Non-pigmented ciliary epithelial cell (primary cell): ENCODE measurements around the gene RERE.
A peak's percentile ranks its signal among the peaks of the same experiment; 100 is the strongest.
"Not testable (repeated sequence)": the region's sequence is repeated elsewhere in the genome, so short reads cannot be mapped to it uniquely, and the experiment has no call there.

Experiments used
- DNase-seq: peaks from one replicate; pipeline ENCODE4 v3.0.0-alpha.2; 2010; ENCODE audit warnings: low read depth

Gene RERE

GRCh38 chr1:8752411-8752810 is 65.0 kb downstream of the RERE start:
- DNase-seq = no peak

- no peak for DNase-seq
Measured at GRCh38 chr1:8751984-8752383, 65.5 kb downstream of the RERE start.

GRCh38 chr1:8747879-8748825 is 69.3 kb downstream of the RERE start:
- no peak for DNase-seq

GRCh38 chr1:8746554-8746953 is 70.9 kb downstream of the RERE start:
- DNase-seq = no peak

- DNase-seq = no peak
Measured at GRCh38 chr1:8745749-8746390, 71.6 kb downstream of the RERE start.

GRCh38 chr1:8745346-8745745 is 72.1 kb downstream of the RERE start:
- DNase-seq = no peak

GRCh38 chr1:8742022-8742924 is 75.2 kb downstream of the RERE start:
- DNase-seq = no peak

- peak; percentile 65 for DNase-seq
Measured at GRCh38 chr1:8740034-8740449, 77.4 kb downstream of the RERE start.

GRCh38 chr1:8739377-8739776 is 78.1 kb downstream of the RERE start:
- no peak for DNase-seq

- no peak for DNase-seq
Measured at GRCh38 chr1:8736927-8737326, 80.5 kb downstream of the RERE start.

GRCh38 chr1:8733484-8733883 is 84.0 kb downstream of the RERE start:
- no peak for DNase-seq

- DNase-seq = no peak
Measured at GRCh38 chr1:8731162-8731561, 86.3 kb downstream of the RERE start.

GRCh38 chr1:8728464-8728863 is 89.0 kb downstream of the RERE start:
- no peak for DNase-seq

GRCh38 chr1:8727809-8728213 is 89.6 kb downstream of the RERE start:
- DNase-seq = no peak

GRCh38 chr1:8727316-8727715 is 90.1 kb downstream of the RERE start:
- not testable (repeated sequence) for DNase-seq

- not testable (repeated sequence) for DNase-seq
Measured at GRCh38 chr1:8726801-8727186, 90.6 kb downstream of the RERE start.

- DNase-seq = no peak
Measured at GRCh38 chr1:8723010-8723409, 94.4 kb downstream of the RERE start.

GRCh38 chr1:8722366-8722765 is 95.1 kb downstream of the RERE start:
- no peak for DNase-seq

GRCh38 chr1:8721679-8722324 is 95.6 kb downstream of the RERE start:
- no peak for DNase-seq

- DNase-seq = no peak
Measured at GRCh38 chr1:8720347-8720746, 97.1 kb downstream of the RERE start.

- DNase-seq = no peak
Measured at GRCh38 chr1:8718850-8719361, 98.5 kb downstream of the RERE start.

- no peak for DNase-seq
Measured at GRCh38 chr1:8717148-8717547, 100.3 kb downstream of the RERE start.
